ENCODE results near the gene GALNT14. TPM values are rescaled to one million over a fixed set of nuclear protein-coding genes. Genes with fewer than 3 reads are reported as not detected.
"Not testable (repeated sequence)": the region's sequence is repeated elsewhere in the genome, so short reads cannot be mapped to it uniquely, and the experiment has no call there.

GALNT14 gene
- total RNA-seq, 2 donors from 2014 or later = 0.31 TPM; not detected in 1

DNA sequence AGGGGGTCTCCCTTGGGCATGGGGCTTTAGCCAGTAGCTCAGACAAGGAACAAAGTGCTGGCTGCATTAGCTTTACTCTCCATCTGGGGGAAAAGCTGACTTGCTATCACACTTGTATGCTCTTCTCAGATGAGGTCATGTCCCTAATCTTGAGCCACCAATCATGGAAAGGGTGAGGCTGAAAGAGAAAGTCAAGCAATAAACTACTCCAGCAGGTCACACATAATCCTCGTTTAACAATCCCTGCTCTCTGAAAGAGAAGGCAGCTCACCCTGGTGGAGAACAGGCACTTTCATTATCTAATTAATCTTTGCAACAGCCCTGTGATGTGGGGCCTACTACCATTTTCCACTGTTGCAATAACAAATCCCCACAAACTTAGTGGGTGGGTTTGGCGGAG, 201.3 kb downstream of the GALNT14 start:
- DNase-seq (no peak), ATAC-seq (peak; percentile 29)
- intact Hi-C loops (cut with DNase I, micrococcal nuclease) = no loop called here

DNA sequence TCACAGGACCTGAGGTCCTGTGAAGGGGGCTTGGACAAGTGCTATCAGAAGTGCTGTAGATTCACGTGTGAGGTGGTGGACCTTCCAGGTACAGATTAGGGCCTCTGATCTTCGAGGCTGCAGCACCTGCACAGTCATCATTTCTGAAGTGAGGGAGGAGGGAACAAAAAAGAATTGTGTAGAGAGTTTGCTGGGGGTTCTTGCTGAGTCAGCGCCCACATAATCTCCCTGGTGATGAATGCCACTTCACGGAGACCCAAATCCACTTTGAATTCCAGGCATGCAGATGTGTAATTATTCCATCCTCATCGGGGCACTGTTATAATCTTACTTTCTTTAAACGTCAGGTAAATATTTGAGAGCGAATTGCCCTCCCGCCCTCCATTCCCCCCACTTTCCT, 202.4 kb downstream of the GALNT14 start:
- ATAC-seq = no peak
- intact Hi-C loops (cut with DNase I, micrococcal nuclease) = no loop called here
- DNase-seq = no peak

DNA sequence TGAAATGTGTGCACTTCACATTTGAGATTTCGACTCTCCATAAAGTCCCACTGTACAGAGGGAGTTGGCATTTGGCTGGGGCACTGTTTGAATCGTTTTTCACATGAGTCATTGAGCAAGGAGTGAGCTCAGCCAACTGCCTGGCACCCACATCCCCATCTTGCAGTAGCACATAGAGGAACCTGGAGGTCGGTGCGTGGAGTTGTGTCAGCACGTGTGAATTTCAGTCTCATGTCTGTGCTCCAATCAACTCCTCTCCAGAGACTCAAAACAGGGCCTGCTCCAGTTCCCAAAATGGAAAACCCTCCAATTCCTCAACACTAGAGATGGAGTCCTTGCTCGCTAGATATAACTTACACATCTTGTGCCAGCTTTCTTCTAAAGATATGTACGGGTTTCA, 204.2 kb downstream of the GALNT14 start:
- no peak for DNase-seq
- intact Hi-C loops (cut with DNase I, micrococcal nuclease) = no loop called here
- ATAC-seq = no peak

DNA sequence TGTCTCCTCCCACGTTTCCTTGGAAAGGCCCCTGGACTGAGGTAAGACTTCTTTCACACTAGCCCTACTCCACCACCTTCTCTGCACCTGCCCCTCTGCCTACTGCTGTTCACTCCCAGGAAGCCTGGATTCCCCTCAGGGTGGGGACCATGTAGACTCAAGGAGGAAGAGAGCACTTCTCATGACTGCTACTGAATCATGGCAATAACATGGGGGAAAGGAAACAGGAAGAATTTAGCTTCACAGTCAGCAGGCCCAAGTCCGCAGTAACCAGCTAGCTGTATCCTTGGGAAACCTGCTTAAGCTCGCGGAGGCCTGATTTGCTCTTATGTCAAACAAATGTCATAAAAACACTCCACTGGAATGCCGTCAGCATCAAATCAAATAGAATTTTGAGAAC, 204.7 kb downstream of the GALNT14 start:
- DNase-seq (no peak), ATAC-seq (no peak)
- intact Hi-C loops (cut with DNase I, micrococcal nuclease) = no loop called here

DNA sequence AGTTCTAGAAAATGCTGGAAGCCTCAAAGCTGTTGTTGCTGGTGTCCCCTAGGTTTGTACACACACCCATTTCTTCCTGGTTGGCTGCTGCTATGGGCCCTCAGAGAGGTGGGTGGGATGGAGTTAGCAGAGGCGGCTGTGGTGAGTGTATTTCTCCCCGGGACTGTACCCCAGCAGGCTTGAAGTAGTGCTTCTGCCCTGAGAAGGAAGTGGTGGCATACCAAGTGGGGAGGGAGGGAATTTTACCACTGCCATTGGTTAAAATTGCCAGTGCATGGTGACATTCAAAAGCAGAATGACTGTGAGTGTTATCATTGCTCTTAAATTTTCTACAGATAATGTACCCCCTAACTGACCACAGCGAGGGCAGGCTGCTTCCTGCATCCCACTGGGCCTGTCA, 205.4 kb downstream of the GALNT14 start:
- DNase-seq = no peak
- intact Hi-C loops (cut with DNase I, micrococcal nuclease) = no loop called here
- no peak for ATAC-seq

DNA sequence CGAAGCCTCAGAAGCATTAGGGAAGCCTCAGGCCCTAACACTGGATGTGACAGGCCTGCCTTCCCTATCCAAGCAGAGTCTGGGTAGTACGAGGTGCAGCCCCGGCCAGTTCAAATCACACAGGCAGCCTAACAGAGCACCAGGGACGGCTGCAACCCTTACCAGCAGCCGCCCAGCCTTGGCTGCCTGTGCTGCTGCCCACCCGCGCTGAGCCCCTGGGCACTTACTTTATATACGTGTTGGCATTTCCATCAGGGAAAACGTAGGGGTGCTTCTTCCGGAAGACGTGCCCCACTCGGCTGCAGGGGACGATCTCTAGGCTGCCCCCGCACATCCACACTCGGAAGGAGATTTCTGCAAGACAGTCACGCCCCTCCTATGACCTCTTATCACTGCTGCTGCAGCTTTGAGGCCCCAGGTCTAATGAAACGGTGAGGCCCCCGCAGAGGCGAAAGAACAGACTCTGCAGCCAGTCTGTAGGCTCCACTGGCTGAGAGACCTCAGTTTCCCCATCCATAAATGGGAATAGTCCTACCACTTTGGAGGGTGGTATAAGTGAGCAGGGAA, 206.3 kb downstream of the GALNT14 start:
- ATAC-seq = no peak
- no peak for DNase-seq
- intact Hi-C loops (cut with DNase I, micrococcal nuclease) = no loop called here

DNA sequence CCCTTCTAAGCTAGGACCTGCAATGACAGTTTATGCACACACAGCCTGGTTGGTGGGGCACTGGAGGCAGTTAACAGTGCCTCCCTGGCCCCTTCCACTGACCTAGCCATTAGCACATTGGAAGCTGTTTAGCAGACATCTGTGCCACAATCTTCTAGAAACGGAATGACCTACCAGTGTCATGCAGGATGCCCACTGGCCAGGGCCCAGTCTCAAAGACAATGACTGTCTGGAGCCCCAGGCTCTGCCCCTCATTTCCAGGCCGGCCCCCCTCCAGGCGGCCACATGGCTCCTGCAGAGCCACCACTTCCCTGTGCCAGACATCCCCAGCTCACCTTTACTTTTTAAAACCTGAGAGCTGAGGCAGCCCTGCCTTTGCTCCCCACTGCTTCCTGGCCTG, 207.5 kb downstream of the GALNT14 start:
- no peak for ATAC-seq
- intact Hi-C loops (cut with DNase I, micrococcal nuclease) = no loop called here
- DNase-seq = no peak

DNA sequence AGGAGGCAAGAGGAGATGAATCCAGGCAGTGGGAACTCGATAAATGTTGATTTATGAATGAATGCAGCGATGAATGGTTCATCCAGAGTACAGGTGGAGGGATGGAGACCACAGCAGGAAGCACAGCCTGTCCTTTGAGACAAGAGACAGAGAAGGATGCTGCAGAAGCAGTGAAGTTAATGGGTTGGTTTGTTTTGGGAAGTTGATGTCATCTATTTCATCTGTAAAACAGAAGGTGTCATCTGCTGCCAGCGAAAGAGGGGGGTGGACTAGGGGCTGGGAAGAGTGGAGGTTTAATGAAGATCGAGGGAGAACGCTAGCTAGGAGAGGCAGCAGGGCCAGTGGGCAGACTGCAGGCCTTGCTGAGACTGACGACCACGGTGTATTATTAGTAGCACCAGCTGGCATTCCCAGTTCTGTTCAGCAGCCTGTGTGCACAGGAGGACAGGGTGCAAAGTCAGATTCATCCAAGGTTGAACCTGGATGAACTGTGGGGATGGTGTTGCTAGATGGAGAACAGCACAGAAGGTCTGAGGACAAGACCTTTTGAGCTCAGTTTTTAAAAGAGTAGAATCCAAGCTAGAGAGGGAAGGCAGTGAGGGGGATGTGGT, 210.7 kb downstream of the GALNT14 start:
- no peak for ATAC-seq
- intact Hi-C loops (cut with DNase I, micrococcal nuclease) = no loop called here
- DNase-seq = no peak

DNA sequence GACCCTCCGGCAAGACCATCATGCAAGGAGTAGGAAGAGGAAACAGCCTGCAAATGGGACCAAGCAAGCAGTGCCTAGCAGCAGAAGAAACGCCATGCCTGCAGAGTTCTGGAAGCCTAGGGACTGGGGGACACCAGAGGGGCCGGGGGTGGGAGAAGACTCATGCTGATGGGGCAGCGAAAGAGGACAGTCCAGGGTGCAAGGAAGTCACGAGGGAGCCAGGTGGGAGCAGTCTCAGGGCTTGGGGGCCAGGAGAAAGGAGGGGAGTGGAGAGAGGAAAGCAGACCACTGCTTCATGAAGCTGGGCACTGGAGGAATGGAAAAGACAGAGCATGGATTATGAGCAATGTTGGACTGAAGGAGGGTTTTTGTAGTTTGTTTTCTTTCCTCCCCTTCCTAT, 211.6 kb downstream of the GALNT14 start:
- intact Hi-C loops (cut with DNase I, micrococcal nuclease) = no loop called here
- ATAC-seq (no peak), DNase-seq (no peak)

DNA sequence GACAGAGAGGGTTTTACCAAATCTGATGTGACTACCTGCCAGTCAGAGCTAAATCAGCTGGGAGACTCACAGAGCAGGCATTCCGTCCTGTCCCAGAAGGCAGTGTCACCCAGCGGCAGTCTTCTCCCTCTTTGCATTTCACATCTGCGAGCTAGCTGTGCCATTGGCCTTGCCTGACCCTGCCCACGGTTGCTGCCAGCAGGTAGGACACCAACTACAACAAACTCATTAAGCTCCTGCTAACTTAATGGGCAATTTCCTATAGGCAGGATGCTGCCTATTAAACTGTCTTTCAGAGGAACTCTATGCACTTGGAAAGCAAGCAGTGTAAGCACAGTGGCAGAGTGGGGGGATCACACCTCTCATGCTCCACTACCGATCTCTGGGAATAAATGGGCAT, 214.6 kb downstream of the GALNT14 start:
- intact Hi-C loops (cut with DNase I, micrococcal nuclease) = no loop called here
- no peak for ATAC-seq
- no peak for DNase-seq

DNA sequence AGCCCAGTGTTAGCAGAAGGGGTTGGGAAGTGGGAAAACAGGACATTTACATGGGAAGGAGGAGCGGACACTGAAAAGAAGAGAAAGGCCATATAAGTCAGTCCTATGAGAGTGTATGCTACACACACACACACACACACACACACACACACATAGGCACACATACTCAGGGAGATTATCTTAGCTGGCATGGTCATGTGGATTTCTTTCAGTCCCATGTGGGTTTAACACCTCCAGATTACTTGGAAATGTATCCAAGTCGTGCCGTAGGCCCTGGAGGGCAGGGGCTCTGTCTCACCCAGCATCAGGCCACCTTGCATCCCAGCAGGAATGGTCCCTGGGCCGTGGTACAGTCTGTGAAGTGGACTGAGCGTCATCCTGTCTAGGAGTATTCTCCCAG, 217.7 kb downstream of the GALNT14 start:
- intact Hi-C loops (cut with DNase I, micrococcal nuclease) = no loop called here
- ATAC-seq = no peak
- DNase-seq = no peak

DNA sequence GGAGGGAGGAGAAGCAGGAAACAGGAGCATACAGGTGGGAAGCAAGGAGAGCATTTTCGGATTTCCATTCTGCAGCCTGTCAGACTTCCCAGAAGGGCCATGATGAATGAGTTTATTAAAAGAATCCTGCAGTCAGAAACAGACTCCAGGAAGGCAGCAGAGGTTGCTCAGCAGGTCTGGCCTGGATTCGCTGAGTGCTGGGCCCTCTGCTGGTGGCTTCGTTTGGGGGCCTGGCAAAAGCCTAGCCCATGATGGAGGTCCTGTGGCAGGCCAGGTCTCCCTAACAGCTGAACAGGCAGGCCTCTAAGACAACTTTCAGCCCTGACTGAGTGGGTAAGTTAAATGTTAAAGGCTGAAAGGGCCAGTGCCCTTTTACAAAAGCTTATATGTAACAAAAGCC, 222.8 kb downstream of the GALNT14 start:
- DNase-seq (peak in 1 of 2 donors; percentile 17), ATAC-seq (peak; percentile 37)

DNA sequence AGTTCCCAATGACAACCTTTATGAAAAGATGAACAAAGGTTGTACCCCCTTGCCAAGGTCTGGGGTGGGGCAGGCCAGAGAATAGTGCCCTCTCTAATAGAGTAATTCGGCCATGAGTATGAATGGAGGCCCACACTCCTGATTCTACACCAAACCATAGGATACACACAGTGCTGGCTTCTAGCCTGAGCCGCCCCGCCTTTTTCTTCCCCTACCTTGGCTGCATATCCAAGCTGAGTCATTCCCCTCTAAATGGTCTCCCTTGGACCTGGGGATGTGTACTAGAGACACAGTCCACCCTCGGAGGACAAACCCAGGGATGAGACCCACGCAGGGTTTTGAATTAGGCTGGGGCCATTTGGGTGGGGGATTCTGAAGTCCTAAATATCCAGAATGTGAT, 223.8 kb downstream of the GALNT14 start:
- ATAC-seq (no peak), DNase-seq (no peak)
- intact Hi-C loops (cut with DNase I, micrococcal nuclease) = no loop called here

More for the DNA sequence above, 222.8 kb downstream of the GALNT14 start:
- intact Hi-C loops (cut with DNase I, micrococcal nuclease) = no loop called here

DNA sequence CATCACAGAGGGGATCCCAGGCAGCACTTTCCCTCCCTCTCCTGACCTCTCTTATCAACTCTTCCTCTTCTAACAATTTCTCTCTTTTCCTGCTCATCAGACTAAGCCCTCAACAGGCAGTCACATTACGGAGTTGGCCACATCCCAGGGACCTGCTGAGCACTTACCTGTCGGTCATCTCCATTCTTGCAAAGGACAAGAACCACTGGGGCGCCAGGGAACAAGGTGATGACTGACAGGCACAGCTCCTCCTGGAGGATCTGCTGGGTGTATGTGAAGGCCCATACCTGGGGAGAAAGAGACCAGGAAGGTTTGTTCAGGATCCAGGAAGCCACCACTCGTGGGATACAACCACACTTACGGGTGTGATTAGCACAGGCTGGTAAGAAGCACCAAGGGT, 226.2 kb downstream of the GALNT14 start:
- ATAC-seq = no peak
- no peak for DNase-seq
- intact Hi-C loops (cut with DNase I, micrococcal nuclease) = no loop called here

DNA sequence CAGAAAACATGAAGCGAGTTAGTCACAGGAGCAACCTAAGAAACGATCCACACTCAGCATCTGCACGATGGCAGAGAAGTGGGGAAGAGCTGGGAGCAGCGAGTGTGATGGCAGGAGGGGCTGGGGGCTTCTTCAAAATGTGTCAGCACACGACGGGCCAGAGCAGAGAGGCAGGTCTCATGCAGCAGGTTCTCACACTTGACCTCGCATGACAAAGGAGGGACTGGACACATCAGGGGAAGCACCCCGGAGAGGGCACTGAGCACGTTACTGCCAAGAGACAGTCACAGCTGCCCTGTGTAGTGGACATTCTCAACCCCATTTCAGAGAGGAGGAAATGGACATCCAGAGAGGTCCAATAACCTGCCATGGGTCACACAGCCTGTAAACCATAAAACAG, 226.9 kb downstream of the GALNT14 start:
- DNase-seq = no peak
- ATAC-seq = no peak
- intact Hi-C loops (cut with DNase I, micrococcal nuclease) = no loop called here

DNA sequence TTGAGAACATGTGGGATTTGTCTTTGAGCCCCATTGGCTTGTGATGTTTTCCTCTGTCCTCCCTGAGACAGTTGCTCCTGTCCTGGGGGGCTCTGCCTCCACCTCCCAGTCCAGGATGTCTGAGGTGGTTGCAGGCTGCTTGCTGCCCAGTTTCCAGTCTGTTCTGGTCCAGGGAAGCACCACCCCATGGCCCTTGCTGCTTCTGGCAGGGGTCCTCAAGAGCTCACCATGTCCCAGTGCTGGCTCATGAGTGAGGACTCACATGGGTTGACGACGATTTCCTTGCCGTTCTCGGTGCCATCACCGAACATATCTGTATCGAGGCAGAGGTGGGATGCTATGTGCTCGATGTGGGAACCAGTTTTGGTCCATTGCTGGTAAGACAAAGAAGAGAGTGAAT, 227.6 kb downstream of the GALNT14 start:
- DNase-seq (no peak), ATAC-seq (no peak)
- intact Hi-C loops (cut with DNase I, micrococcal nuclease) = no loop called here

DNA sequence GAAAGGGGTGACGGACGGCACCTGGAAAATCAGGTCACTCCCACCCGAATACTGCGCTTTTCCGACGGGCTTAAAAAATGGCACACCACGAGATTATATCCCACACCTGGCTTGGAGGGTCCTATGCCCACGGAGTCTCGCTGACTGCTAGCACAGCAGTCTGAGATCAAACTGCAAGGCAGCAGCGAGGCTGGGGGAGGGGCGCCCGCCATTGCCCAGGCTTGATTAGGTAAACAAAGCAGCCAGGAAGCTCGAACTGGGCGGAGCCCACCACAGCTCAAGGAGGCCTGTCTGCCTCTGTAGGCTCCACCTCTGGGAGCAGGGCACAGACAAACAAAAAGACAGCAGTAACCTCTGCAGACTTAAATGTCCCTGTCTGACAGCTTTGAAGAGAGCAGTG, 233.8 kb downstream of the GALNT14 start:
- ATAC-seq; DNase-seq; intact Hi-C loops (cut with DNase I, micrococcal nuclease): not testable (repeated sequence)

DNA sequence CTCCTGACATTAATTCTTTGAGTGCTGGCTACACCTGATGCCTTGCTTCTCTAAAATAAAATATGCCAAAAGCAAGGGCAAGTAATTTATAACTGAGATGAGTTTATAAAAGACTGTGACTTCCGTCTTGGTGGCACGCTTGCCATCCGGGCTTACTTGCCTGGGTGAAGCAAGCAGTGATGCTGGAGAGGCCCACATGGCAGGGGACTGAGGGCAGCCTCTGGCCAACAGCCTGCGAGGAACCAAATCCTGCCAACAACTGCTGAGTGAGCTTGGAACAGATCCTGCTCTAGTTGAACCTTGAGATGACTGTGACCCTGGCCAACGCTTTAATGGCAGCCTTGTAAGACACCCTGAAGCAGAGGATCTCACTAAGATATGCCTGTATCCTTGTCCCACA, 234.9 kb downstream of the GALNT14 start:
- no peak for DNase-seq
- intact Hi-C loops (cut with DNase I, micrococcal nuclease) = no loop called here
- ATAC-seq = no peak

DNA sequence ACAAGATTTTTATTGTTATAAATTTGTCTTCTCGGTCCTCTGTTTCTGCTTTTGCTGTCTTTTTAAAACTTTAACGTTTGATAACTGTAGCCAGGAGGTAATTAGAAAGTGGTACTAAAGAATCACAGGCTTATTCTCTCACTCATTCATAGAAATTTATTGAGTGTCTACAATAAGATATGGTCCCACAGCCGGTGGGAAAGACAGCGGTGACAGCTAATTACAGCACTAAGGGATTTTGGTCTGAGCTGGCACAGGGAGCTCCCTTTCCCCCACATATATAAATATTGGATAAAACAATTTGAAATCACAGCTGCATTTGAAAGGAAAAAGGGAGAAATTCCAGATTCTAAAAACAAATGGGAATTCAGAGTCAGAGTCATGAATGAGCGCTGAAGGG, 237.9 kb downstream of the GALNT14 start:
- ATAC-seq (no peak), DNase-seq (no peak)
- intact Hi-C loops (cut with DNase I, micrococcal nuclease) = no loop called here

DNA sequence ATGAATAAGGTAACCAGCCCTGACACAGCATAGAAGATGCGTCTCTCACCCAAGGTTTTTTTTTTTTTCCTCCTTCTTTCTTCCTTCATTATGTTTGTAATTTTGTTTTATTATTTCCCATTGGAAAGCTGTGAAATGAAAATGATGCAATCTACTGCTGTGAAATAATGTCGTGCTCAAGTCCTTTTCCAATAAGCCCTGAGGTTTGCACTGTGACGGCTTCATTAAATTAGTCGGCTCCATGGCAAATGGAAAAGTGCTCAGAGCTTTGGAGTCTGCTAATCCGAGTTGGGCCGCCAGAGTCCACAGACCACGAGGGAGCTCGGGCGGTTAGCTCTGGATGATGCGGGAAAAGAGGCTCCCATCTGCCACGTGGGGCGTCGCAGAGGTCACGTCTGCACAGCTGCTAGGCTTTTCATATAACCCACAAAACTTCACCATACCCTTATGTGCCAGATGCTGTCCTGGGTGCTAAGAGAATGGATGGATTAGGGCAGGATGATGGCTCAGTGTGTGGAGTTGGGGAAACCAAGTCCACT, 238.7 kb downstream of the GALNT14 start:
- DNase-seq (no peak), ATAC-seq (no peak)
- intact Hi-C loops (cut with DNase I, micrococcal nuclease) = no loop called here

DNA sequence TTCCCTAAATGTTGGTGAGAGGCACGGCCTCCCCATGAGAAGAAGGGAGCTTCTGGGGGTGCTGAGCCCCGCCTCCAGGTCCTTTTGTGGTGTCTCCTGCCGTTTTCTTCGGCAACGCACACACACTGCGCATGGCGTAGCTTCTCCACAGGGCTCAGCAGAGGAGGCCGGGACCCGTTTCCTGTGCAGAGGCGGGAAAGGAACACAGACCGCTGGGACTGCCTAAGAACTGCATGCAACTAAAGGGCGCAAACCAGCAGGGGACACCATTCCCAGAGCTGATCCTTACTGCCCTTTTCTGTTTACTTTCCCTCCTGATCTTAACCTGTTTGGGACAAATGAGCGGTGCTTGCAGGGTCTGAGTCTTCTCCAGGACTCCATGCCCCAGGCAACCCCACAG, 240.7 kb downstream of the GALNT14 start:
- no peak for ATAC-seq
- intact Hi-C loops (cut with DNase I, micrococcal nuclease) = no loop called here
- no peak for DNase-seq

Data from left colon (tissue), 2 donors.